Esophagus muscularis mucosa (tissue), 3 donors: ENCODE measurements around the gene PDE4D.

ENCODE experiments used
- POLR2A ChIP-seq: fragments of 450-650 bp; IDR thresholded peaks from one replicate; pipeline ENCODE4 v1.6.1; 2017; ENCODE audit warnings: antibody characterized with exemption, moderate library complexity, mild to moderate bottlenecking, low read depth
- TF ChIP-seq, protein P1 (sequence below), 3 experiments: fragments of 200-600 bp in 2 of 3; fragments of 450-650 bp in 1 of 3; sonication (generic) in 2 of 3; IDR thresholded peaks; one replicate each; pipeline ENCODE4 v1.5.1; 2017 to 2019; ENCODE audit warnings: antibody characterized with exemption in 3 of 3, mild to moderate bottlenecking in 2 of 3, moderate library complexity in 1 of 3

DNA sequence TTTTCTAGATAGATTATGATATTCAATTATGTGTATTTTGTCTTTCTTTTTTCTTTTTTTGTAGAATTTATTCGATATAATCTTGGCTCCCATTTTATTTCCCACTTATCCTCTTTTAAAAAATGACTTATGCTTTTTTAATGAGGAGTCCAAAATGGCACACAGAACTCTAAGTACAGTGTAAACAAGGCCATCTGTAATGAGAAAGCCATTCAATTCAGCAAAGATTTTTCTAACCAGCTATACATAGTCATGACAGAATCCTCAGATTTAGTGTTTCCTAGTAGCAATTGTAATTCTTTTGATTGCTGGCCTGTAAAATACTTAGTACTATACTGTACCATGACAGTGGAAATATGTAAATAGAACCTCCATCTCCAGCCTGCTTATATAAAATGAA is 659.3 kb downstream of the PDE4D start:
- TF ChIP-seq, protein P1, sequence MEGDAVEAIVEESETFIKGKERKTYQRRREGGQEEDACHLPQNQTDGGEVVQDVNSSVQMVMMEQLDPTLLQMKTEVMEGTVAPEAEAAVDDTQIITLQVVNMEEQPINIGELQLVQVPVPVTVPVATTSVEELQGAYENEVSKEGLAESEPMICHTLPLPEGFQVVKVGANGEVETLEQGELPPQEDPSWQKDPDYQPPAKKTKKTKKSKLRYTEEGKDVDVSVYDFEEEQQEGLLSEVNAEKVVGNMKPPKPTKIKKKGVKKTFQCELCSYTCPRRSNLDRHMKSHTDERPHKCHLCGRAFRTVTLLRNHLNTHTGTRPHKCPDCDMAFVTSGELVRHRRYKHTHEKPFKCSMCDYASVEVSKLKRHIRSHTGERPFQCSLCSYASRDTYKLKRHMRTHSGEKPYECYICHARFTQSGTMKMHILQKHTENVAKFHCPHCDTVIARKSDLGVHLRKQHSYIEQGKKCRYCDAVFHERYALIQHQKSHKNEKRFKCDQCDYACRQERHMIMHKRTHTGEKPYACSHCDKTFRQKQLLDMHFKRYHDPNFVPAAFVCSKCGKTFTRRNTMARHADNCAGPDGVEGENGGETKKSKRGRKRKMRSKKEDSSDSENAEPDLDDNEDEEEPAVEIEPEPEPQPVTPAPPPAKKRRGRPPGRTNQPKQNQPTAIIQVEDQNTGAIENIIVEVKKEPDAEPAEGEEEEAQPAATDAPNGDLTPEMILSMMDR (IDR thresholded peaks at IDR 0.05) = no peak
- TF ChIP-seq POLR2A = no peak
